Measurements from ENCODE around the gene EXTL1.

Gene EXTL1

GRCh38 chr1:26055041-26055440, 33.5 kb downstream of the EXTL1 start:
- H3K4me2 ChIP-seq: no peak overlapping the region
- H4K20me1 ChIP-seq (ENCODE audit: insufficient read depth): no peaks in the 10 kb centered on the region
- no peak overlapping the region for H3K9ac ChIP-seq
- no peak overlapping the region for H3K27ac ChIP-seq
- no peak for TF ChIP-seq CTCF (conservative IDR thresholded peaks at IDR 0.05; ENCODE audit: low read depth, low read length)
- H3K4me3 ChIP-seq (IDR thresholded peaks at IDR 0.05; ENCODE audit: insufficient read depth, low read depth, low read length): no peak overlapping the region
- no peaks in the 10 kb centered on the region; the same call in 1 of the 2 replicates for H3K27me3 ChIP-seq (ENCODE audit: insufficient read depth, low read depth)
- H3K79me2 ChIP-seq (ENCODE audit: insufficient read depth, low read depth): no peaks in the 10 kb centered on the region
- H3K36me3 ChIP-seq (ENCODE audit: insufficient read depth): no peaks in the 10 kb centered on the region
- no peaks in the 10 kb centered on the region for H3K4me1 ChIP-seq (ENCODE audit: low read depth, poor library complexity, severe bottlenecking)
- H2AFZ ChIP-seq (ENCODE audit: low read depth): no peak overlapping the region

GRCh38 chr1:26057189-26057588, 35.6 kb downstream of the EXTL1 start:
- no peaks in the 10 kb centered on the region for H3K36me3 ChIP-seq (ENCODE audit: insufficient read depth)
- no peaks in the 10 kb centered on the region for H4K20me1 ChIP-seq (ENCODE audit: insufficient read depth)
- H3K27ac ChIP-seq: no peak overlapping the region
- no peak overlapping the region for H3K9ac ChIP-seq
- H2AFZ ChIP-seq (ENCODE audit: low read depth): no peak overlapping the region
- TF ChIP-seq CTCF (conservative IDR thresholded peaks at IDR 0.05; ENCODE audit: low read depth, low read length): no peak
- no peaks in the 10 kb centered on the region; the same call in 1 of the 2 replicates for H3K27me3 ChIP-seq (ENCODE audit: insufficient read depth, low read depth)
- no peak overlapping the region for H3K4me3 ChIP-seq (IDR thresholded peaks at IDR 0.05; ENCODE audit: insufficient read depth, low read depth, low read length)
- H3K4me2 ChIP-seq: no peak overlapping the region
- H3K4me1 ChIP-seq (ENCODE audit: low read depth, poor library complexity, severe bottlenecking): no peaks in the 10 kb centered on the region
- no peaks in the 10 kb centered on the region for H3K79me2 ChIP-seq (ENCODE audit: insufficient read depth, low read depth)

- H2AFZ ChIP-seq (ENCODE audit: low read depth): no peak overlapping the region
- TF ChIP-seq CTCF (conservative IDR thresholded peaks at IDR 0.05; ENCODE audit: low read depth, low read length): no peak
- no peak overlapping the region for H3K4me3 ChIP-seq (IDR thresholded peaks at IDR 0.05; ENCODE audit: insufficient read depth, low read depth, low read length)
- no peaks in the 10 kb centered on the region for H4K20me1 ChIP-seq (ENCODE audit: insufficient read depth)
- H3K4me1 ChIP-seq (ENCODE audit: low read depth, poor library complexity, severe bottlenecking): no peaks in the 10 kb centered on the region
- no peak overlapping the region for H3K4me2 ChIP-seq
- no peaks in the 10 kb centered on the region; the same call in 1 of the 2 replicates for H3K27me3 ChIP-seq (ENCODE audit: insufficient read depth, low read depth)
- H3K36me3 ChIP-seq (ENCODE audit: insufficient read depth): no peaks in the 10 kb centered on the region
- H3K9ac ChIP-seq: no peak overlapping the region
- no peak overlapping the region for H3K27ac ChIP-seq
- no peaks in the 10 kb centered on the region for H3K79me2 ChIP-seq (ENCODE audit: insufficient read depth, low read depth)
Measured at GRCh38 chr1:26058052-26058595, 36.5 kb downstream of the EXTL1 start.

- Histone ChIP-seq H3K9ac (no peak overlapping the region), H3K4me1 (ENCODE audit: low read depth, poor library complexity, severe bottlenecking) (no peaks in the 10 kb centered on the region), H3K4me2 (no peak overlapping the region), H3K79me2 (ENCODE audit: insufficient read depth, low read depth) (no peaks in the 10 kb centered on the region), H3K4me3 (IDR thresholded peaks at IDR 0.05; ENCODE audit: insufficient read depth, low read depth, low read length) (no peak overlapping the region), H3K36me3 (ENCODE audit: insufficient read depth) (no peaks in the 10 kb centered on the region), H3K27ac (no peak overlapping the region), H2AFZ (ENCODE audit: low read depth) (no peak overlapping the region), H4K20me1 (ENCODE audit: insufficient read depth) (no peaks in the 10 kb centered on the region), H3K27me3 (ENCODE audit: insufficient read depth, low read depth) (no peaks in the 10 kb centered on the region; the same call in 1 of the 2 replicates)
- no peak for TF ChIP-seq CTCF (conservative IDR thresholded peaks at IDR 0.05; ENCODE audit: low read depth, low read length)
Measured at GRCh38 chr1:26059906-26060305, 38.3 kb downstream of the EXTL1 start.
